Hypothalamus (tissue), 51 donors: ENCODE data around the gene COLEC11.

ENCODE experiments used
- DNase-seq, 51 donors: peaks; one replicate each; lab custom pipeline; 2025; lab: John Stamatoyannopoulos, UW

The COLEC11 gene

GRCh38 chr2:3648652-3649177 lies 53.8 kb downstream of the COLEC11 start:
- DNase-seq: no peak

GRCh38 chr2:3649581-3649980 lies 54.7 kb downstream of the COLEC11 start:
- DNase-seq: no peak

- DNase-seq: no peak
Measured at GRCh38 chr2:3650140-3650920, 55.4 kb downstream of the COLEC11 start.

- DNase-seq: peak in 46 of 51 donors; percentile 8 to 87 (median 50)
Measured at GRCh38 chr2:3651691-3652648, 57.1 kb downstream of the COLEC11 start.

- DNase-seq: no peak
Measured at GRCh38 chr2:3652896-3653625, 58.1 kb downstream of the COLEC11 start.

GRCh38 chr2:3654011-3654410 lies 59.1 kb downstream of the COLEC11 start:
- DNase-seq: no peak

- peak in 1 of 51 donors; percentile 13 for DNase-seq
Measured at GRCh38 chr2:3654531-3655225, 59.8 kb downstream of the COLEC11 start.

GRCh38 chr2:3655871-3656761 lies 61.2 kb downstream of the COLEC11 start:
- no peak for DNase-seq

GRCh38 chr2:3656762-3657721 lies 62.1 kb downstream of the COLEC11 start:
- peak in 31 of 51 donors; percentile 4 to 65 (median 30) for DNase-seq

- no peak for DNase-seq
Measured at GRCh38 chr2:3657881-3658280, 63.0 kb downstream of the COLEC11 start, which contains the start of gene ALLC. TSS of gene ALLC (plus strand) at chr2:3658200. CDS start at chr2:3671158, 12,958 bp downstream.

- DNase-seq: peak in 6 of 51 donors; percentile 6 to 26 (median 10)
Measured at GRCh38 chr2:3659447-3660432, 64.8 kb downstream of the COLEC11 start.

GRCh38 chr2:3660640-3661039 lies 65.7 kb downstream of the COLEC11 start:
- peak in 1 of 51 donors; percentile 13 for DNase-seq

- DNase-seq: no peak
Measured at GRCh38 chr2:3661149-3661660, 66.3 kb downstream of the COLEC11 start.

- DNase-seq: no peak
Measured at GRCh38 chr2:3662239-3662638, 67.3 kb downstream of the COLEC11 start.

GRCh38 chr2:3664118-3664517 lies 69.2 kb downstream of the COLEC11 start:
- no peak for DNase-seq

GRCh38 chr2:3664925-3665324 lies 70.0 kb downstream of the COLEC11 start:
- DNase-seq: no peak
